Activated CD4-positive, alpha-beta T cell treated with anti-CD3 and anti-CD28 coated beads, Interleukin-2, amount 50 U/mL, for 1 hour (primary cell): ENCODE results near the gene BCKDHB.
A peak's percentile ranks its signal among the peaks of the same experiment; 100 is the strongest.
"Not testable (repeated sequence)": the region's sequence is repeated elsewhere in the genome, so short reads cannot be mapped to it uniquely, and the experiment has no call there.

Experiments used
- DNase-seq: peaks from one replicate; pipeline ENCODE4 v3.0.0-alpha.2; 2020

Gene BCKDHB

DNA sequence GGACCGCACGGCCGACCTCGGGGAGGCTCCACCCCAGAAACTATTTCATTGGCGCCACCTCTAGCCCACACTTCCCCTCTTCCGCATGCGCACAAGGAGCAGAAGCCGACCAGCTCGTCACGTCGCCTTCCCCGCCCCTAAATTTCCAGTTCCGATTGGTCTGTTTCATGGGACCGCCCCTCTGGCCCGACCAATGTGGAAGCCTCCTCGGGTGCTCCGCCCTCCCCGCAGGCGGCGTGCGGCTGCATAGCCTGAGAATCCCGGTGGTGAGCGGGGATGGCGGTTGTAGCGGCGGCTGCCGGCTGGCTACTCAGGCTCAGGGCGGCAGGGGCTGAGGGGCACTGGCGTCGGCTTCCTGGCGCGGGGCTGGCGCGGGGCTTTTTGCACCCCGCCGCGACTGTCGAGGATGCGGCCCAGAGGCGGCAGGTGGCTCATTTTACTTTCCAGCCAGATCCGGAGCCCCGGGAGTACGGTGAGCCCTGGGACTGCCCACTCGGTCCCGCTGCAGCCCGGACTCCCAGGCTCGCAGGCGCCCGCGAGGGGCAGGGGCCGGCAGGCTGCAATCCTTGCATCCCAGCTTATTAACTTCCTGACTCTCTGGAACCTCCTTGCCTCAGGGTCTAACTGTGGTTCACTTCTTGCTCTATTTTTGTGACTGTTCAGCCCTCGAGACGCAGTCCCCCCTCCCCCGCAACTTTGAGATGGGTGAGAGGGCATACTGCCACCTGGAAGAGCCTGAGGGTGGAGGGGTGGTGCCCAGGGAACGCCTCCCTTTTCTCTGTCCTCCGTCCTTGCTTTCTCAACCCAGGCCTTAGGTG lies at the start of gene BCKDHB:
Gene BCKDHB (plus strand): TSS at position 254 of the 818 bp plus-strand sequence. CDS start 23 bp downstream, at position 277.
- DNase-seq, result peak; percentile 96

- DNase-seq, result no peak
Measured at GRCh38 chr6:80060774-80061173, 45.7 kb upstream of the BCKDHB start.

DNA sequence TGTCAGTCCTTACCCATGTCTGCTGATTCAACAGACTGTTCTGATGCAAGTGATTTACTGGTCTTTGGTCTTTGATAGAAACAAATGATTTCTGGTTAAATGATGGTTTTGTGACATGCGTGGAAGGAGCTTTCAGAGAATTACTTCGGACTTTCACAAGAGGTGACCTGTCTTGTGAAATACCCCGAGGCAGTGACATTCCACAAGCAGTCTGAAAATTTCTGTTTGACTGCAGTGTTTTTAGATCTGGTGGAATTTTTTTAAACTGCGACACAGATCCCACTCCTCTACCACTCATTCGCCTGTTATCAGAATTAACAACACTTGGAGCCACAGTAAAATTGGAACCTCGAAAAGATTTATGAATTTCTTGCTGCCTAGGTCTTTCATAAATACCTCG lies 38.3 kb upstream of the BCKDHB start:
- DNase-seq, result not testable (repeated sequence)

- not testable (repeated sequence) for DNase-seq
Measured at GRCh38 chr6:80070431-80070830, 36.0 kb upstream of the BCKDHB start.

- DNase-seq, result no peak
Measured at GRCh38 chr6:80077067-80077466, 29.4 kb upstream of the BCKDHB start.

- DNase-seq, result no peak
Measured at GRCh38 chr6:80088637-80089036, 17.8 kb upstream of the BCKDHB start.

DNA sequence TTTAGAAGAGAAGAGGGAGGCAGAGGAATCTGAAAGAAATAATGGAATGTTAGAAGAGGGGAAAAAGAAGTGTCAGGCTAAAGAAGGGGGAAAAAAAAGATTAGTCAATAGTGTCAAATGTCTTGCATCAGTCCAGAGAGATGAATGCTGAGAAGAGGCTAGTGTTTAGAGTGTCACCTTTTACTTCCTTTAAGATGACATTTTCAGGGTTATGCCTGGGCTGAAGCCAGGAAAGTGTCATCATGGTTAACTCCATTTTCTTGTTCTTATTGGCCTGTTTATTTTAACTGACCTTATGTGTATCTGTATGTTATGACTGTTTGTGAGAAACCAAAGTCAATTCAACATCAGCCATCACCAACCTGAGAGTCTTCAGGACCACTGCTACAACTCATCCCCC lies 15.0 kb upstream of the BCKDHB start:
- no peak for DNase-seq

- no peak for DNase-seq
Measured at GRCh38 chr6:80094017-80094416, 12.5 kb upstream of the BCKDHB start.

GRCh38 chr6:80095600-80095999 lies 10.9 kb upstream of the BCKDHB start:
- no peak for DNase-seq

GRCh38 chr6:80098392-80098791 lies 8.1 kb upstream of the BCKDHB start:
- DNase-seq, result no peak

GRCh38 chr6:80104520-80104919 lies 2.0 kb upstream of the BCKDHB start:
- DNase-seq, result no peak

- no peak for DNase-seq
Measured at GRCh38 chr6:80105972-80106417, 476 bp upstream of the BCKDHB start.

DNA sequence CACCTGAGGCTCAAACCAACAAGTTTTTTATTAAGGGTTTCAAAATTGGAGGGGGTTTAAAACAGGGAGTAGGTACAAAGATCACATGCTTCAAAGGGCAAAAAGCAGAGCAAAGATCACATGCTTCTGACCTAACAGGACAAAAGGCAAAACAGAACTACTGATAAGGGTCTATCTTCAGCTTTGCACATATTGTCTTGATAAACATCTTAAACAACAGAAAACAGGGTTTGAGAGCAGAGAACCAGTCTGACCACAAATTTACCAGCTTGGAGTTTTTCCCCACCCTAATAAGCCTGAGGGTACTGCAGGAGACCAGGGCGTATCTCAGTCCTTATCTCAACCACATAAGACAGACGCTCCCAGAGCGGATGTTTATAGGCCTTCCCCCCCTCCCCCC lies 16.1 kb downstream of the BCKDHB start:
- not testable (repeated sequence) for DNase-seq

GRCh38 chr6:80126657-80127345 lies 20.3 kb downstream of the BCKDHB start:
- no peak for DNase-seq

GRCh38 chr6:80129485-80129884 lies 23.0 kb downstream of the BCKDHB start:
- no peak for DNase-seq

- DNase-seq, result peak; percentile 13
Measured at GRCh38 chr6:80133020-80133419, 26.5 kb downstream of the BCKDHB start.

GRCh38 chr6:80134065-80134464 lies 27.6 kb downstream of the BCKDHB start:
- DNase-seq, result no peak

- no peak for DNase-seq
Measured at GRCh38 chr6:80142586-80142985, 36.1 kb downstream of the BCKDHB start.

DNA sequence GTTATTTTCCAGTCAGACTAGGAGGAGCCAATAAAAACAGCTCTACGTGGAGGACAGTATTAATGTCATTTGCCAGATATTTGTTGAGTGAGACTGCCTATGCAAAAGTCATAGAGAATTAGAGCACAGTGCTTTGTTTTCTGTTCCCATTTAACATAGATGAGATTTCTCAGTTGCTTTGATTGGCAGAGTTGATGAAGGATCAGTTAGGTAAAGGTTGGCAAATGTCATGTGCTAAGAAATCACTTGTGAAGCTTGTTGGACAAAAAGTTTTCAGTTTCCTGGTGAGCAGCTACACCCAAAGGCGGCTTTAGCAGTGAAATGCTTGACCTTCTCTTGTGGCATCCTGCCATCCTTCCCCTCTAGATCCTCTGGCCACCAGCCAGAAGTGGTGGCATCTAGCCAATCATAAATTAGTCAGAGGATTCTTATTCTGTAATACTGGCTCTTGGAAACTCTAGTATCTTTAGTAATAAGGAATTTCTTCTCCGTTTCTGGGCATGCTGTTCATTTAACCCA lies 37.0 kb downstream of the BCKDHB start:
- no peak for DNase-seq

GRCh38 chr6:80144753-80145315 lies 38.4 kb downstream of the BCKDHB start:
- DNase-seq, result no peak

- no peak for DNase-seq
Measured at GRCh38 chr6:80145509-80145908, 39.0 kb downstream of the BCKDHB start.

DNA sequence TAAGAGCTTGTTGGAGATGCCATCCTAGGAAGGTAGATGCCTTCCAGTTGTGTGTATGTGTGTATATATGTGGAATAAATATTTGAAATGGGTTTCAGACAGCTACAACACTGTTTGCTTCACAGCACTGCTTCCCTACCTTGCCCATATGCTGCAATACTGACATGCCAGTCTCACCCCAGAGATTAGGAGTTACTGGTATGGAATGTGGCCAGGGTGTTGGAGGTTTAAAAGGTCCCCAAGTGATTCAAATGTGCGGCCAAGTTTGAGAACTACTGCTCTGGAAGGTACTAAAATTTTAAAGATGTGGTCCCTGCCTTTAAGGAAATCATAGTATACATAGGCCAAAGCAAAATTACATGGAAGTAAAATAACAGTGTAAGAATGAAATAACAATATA lies 39.5 kb downstream of the BCKDHB start:
- DNase-seq, result no peak

DNA sequence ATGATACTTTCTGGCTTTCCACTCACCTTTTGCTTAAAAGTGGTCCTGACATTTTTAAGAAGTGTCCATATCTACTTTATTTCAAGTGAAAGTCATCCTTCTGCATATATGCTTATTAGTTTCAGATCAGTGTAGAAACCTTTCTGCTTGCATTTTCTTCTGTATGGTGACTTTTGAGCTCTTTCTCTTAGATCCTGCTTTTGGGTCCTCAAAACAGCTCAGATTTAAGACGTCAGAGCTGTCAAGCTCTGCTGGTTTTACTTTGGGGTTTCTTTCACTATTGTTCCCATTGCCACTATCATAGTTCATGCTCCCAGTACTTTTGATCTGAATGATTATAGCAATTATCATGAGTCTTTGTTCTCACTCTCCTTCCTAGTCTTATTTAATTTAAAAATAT lies 41.7 kb downstream of the BCKDHB start:
- DNase-seq, result no peak

GRCh38 chr6:80151635-80152034 lies 45.2 kb downstream of the BCKDHB start:
- DNase-seq, result no peak
